Endothelial cell of hepatic sinusoid (primary cell): Measurements from ENCODE around the gene PRKN.
"Not testable (repeated sequence)": the region's sequence is repeated elsewhere in the genome, so short reads cannot be mapped to it uniquely, and the experiment has no call there.

Experiments used
- in situ Hi-C: cut with HindIII; loops from 2 replicates; pipeline ENCODE4 v1.10.0; 2017; ENCODE audit warnings: low sequenced_read_pairs

The PRKN gene

GRCh38 chr6:162543221-162543620, 184.3 kb downstream of the PRKN start:
- in situ Hi-C loops = no loop called here

GRCh38 chr6:162541019-162541601, 186.5 kb downstream of the PRKN start:
- in situ Hi-C loops = no loop called here

DNA sequence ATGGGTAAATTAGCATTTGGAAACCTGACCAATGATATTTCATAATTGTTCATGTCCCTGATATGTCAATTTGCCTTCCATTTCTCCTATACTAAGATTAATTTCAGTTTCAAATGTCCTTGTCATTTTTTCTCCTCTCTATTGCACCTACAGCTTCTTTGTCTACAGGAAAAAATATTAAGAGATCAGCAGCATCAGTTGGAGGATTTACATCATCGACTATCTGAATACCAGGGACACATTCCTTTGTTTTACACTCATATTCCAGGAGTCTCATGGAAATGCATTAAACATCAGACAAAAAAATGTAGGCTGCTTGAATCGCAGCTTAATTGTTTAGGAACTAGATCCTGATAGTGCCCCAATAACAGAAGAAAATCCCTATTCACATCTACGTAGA, 188.2 kb downstream of the PRKN start:
- in situ Hi-C loops = no loop called here

DNA sequence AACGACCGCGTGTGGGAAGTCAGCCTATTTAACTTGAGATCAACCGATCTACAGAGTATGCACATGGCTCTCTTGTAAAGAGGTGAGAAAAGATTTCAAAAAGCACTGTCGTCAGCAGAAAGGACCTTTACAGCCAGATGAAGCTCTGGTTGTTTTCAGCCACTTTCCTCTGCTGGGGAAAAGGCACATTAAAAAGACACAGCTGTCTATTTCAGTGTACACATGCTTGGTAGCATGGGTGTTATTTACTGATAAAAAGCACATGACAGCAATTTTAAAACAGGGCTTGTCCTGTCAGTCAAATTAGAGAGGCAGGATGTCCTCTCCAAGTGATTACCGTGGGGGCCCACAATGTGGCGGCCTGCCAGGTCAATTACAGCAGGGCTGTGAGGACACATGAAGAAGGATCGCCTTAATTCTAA, 188.9 kb downstream of the PRKN start:
- in situ Hi-C loops = no loop called here

DNA sequence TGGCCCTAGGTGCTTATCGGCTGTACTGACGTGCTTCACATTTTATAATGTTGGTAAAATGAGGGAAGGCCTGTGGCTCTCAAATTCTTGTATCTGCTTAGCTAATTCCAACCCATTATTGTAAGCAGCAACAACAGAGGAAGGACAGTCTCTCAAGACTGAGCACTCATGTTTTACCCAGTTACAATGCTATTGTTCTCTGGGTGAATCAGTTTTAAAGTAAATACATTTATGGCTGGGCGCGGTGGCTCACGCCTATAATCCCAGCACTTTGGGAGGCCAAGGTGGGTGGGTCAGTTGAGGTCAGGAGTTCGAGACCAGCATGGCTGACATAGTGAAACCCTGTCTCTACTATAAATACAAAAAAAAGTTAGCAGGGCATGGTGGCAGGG, 194.6 kb downstream of the PRKN start:
- in situ Hi-C loops = no loop called here

DNA sequence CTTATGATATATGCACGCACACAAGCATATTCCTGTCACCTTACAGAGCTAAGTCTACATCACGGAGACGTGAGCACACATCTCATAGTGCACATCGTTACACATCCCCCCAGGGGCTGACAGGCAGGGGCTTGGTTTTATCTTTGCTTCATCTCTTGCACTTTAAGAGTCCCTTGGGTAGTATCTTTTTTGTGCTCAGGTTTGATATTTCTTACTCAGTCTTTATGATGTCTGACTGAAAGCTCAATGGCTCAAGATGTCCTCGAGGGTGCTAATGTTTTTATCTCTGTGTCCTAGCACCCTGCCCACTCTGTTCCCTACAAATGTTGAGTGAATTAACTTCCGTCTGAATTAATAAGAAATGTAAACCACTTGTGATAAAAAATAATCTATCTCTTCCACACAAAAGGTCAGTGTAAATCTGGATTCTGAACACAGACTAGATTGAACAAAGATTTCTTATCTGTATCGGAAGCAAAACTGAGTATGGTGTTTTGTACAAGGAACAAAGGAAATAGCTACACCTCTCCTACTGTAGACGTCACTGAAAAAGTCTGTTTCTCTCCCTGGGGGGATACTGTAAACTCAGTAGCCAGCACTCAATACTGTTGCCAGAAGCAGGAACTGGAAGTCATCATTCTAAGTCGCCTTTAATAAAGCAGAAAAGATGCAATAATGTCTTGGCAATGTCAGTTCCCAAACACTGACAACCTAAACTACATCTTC, 195.1 kb downstream of the PRKN start:
- in situ Hi-C loops = no loop called here

DNA sequence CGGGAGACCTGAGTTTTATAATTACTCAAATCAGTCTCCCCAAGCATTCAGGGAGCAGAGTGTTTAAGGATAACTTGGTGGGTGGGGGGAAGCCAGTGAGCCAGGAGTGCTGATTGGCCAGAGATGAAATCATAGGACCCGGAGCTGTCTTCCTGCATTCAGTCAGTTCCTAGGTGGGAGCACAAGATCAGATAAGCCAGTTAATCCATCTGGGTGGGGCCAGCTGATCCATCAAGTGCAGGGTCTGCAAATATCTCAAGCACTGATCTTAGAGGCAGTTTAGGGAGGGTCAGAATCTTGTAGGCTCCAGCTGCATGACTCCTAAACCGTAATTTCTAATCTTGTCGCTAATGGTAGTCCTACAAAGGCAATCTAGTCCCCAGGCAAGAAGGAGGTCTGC, 196.2 kb downstream of the PRKN start:
- in situ Hi-C loops = not testable (repeated sequence)

GRCh38 chr6:162528538-162528937, 199.0 kb downstream of the PRKN start:
- in situ Hi-C loops = no loop called here

GRCh38 chr6:162526960-162527359, 200.6 kb downstream of the PRKN start:
- in situ Hi-C loops = no loop called here

DNA sequence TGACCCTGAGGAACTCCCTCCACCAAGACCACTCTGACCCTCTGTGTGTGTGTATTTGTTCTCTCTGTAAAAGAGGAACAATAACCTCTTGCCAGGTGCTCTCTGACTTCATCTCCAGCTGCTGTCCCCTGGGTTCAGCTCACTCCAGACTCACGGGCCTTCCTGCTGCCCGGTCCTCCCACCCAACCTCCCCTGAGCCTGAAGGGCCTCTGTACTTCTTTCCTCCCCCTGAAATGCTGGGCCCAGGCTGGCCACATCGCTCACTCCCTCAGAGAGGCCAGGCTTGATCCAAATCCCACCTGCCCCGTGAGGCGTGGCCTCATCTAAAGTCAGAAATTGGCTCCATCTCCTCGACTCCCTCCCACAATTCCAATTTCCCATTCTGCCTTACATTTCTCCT, 202.4 kb downstream of the PRKN start:
- in situ Hi-C loops = no loop called here

DNA sequence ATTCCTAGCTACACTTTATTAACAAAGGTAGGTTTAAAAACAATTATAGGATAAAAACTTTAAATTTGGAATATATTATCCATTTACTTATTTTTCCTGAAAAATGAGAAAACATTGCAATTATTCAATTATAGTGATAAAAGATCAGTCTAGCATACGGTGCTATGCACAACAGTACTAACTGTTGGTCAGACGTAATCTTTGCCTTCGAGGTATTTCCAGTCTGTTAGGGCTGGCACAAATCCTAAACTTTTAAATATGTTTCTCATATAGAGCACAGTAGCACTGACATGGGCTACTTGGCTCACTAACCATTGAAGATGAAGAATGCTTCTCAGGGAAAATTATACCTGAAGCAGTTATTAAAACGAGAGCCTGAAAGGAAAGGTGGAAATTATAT, 214.8 kb downstream of the PRKN start:
- in situ Hi-C loops = no loop called here

- in situ Hi-C loops = no loop called here
Measured at GRCh38 chr6:162497389-162497788, 230.2 kb downstream of the PRKN start.

DNA sequence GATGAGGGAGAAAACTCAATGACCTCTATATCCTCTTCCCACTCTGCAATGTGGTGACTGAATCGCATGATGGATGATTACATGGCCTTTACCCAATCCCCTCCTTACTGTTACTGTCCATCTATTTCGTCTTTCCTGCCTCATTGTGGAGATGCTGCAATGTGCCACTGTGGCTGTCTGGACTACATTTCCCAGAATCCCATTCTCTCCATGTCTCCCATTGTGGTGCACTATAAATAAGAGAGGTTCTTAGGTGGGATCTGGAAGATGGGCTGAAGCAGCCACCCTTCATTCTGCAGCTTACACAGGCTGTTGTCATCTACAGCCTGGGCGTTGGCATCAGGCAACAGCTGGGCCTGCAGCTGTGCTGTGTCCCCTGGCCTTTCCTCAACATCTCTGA, 233.6 kb downstream of the PRKN start:
- in situ Hi-C loops = no loop called here

GRCh38 chr6:162491637-162492036, 235.9 kb downstream of the PRKN start:
- in situ Hi-C loops = no loop called here

DNA sequence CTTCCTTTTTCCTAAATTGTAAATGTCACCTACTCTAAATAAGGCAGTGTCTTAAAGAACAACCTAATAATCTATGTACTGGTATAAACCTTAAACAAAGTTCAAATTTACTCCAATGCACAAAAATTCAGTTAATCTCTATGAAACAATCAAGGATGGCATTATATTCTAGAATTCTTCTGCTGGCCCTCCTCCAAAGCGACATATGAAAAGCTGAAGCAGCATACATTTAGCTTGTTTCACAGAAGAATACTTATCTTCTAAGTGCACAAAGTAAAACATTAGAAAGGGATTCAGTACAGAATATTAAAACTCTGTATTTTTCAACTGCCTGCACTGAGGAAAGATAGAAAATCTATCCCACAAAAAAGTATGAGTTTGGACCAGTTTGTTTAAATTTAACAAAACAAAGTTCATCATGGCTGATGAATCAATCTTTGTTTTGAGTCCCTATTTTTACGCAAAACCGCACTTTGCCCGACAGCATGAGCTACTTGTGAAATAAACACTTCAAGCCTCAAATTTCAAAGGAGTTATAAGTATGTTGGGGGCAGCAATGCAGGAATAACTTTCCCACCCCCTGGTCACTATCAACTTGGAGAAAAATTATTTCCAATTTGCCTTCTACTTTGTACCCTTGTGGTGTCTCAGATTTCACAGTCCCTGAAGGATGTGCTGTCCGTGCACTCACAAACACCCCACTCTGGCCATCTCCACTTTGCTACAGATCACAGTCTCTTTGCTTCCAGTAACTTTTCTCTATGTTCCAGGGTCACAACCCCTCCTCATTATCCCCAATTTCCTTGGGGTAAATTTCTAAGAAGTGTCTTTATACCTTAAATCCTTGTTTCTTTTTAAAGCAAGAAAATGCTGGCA, 238.2 kb downstream of the PRKN start:
- in situ Hi-C loops = no loop called here

DNA sequence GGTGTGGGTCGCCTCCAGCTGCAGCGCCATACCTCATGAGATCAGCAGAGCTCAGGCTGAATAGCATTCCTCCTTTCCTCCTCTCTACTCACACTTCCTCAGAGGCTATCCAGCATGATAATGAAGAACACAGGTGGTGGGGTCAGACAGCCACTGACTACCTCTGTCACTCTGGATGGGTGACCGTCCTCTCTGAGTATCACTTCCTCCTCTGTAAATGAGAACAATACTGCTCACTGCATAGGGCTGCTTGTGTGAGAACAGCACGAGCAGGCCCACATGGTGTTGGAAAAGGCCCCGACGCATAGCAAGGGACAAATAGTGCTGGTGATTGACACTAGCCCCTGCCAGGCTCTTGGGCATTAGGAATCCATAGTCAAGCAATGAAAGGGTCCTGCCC, 239.1 kb downstream of the PRKN start:
- in situ Hi-C loops = no loop called here

- in situ Hi-C loops = no loop called here
Measured at GRCh38 chr6:162485464-162485863, 242.1 kb downstream of the PRKN start.

DNA sequence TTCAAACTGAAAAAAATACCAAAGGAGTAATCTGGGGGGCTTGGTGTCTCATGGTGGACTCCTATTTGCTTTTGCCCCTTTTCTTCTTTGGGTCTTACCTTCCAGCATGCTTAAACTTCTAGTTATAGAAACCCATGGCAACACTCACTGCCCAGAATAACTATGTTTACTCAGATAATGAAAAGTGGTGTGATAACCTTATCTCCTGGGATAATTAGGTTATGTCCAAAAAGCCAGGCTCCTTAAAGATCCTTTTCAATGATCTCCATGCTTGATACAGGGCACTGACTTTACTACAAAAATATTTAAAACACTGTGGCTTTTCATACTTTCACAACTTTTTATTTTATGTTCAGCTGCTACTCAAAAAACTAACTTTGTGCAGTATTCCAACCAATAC, 245.6 kb downstream of the PRKN start:
- in situ Hi-C loops = no loop called here

DNA sequence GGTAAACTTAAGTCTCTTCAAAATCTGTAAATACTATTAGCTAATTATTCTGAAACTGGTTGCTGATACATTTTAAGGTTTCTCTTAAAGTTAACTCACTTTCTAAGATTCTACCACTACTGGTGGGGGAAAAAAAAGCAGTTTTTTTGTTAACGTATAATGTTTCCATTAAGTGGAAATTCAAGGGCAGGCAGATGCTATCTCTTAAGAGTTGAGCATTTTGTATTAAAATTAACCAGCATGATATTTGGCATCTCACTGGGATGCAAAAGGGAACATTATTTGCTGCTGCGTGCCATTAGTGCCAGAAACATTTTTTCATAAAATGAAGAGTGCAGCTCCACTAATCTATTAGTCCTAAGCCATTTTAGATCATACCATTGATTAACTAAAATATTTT, 246.2 kb downstream of the PRKN start:
- in situ Hi-C loops = no loop called here

- in situ Hi-C loops = no loop called here
Measured at GRCh38 chr6:162478192-162478671, 249.3 kb downstream of the PRKN start.

DNA sequence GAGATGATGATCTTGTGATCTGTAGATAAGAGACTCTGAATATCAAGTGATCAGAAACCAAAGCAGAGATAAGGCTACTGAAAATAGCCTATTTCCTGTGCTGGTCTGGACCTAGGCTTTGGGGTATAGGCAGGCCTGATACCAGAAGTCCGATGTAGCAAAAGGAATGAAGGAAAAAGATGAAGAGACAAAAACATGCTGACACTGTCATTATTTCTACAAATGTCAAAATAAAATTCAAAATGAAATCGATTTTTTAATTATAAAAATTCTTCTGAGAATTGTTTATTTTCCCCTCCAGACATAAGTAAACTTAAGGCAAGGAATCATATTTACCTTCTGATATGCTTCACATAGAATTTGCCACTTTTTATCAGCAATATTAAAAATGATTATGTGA, 252.8 kb downstream of the PRKN start:
- in situ Hi-C loops = no loop called here

- in situ Hi-C loops = no loop called here
Measured at GRCh38 chr6:162471842-162472241, 255.7 kb downstream of the PRKN start.
